Measurements from ENCODE around the gene ALK. TPM values are rescaled to one million over a fixed set of nuclear protein-coding genes. Genes with fewer than 3 reads are reported as not detected.

The ALK gene
- polyA plus RNA-seq, 2 of the 4 experiments (the other 2 are of a cell fraction) = not detected

DNA sequence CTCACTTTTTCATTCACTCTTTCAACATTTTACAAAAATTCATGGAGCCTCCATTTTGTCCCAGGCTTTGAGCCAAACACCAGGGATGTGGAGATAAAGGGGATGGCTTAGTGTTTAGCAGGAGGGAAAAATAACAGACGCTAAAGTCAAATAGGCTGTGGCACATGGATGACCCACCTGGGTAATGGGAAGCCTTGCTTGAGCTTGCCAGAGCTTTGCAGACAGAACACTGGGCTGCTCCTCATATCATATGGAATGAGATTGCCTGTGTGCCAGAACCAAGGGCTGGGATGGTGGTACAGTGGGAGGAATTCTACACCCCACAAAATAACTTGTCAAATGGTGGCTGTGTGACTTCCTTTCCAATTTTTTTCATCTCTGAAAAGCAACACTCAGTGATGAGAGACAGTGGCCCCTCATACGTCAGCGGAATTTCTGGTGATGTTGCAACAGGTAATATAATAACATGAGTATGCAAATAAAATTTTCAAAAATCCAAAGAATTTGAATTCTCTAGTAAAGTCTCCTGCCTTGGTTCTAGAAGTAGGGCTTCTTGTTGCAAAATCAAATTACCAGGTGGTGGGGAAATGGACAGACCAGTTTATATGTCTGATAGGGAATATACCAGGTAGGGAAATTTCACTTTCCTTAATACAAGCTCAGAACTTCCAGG is 553.3 kb downstream of the ALK start (continued):
- TF ChIP-seq, protein P1, sequence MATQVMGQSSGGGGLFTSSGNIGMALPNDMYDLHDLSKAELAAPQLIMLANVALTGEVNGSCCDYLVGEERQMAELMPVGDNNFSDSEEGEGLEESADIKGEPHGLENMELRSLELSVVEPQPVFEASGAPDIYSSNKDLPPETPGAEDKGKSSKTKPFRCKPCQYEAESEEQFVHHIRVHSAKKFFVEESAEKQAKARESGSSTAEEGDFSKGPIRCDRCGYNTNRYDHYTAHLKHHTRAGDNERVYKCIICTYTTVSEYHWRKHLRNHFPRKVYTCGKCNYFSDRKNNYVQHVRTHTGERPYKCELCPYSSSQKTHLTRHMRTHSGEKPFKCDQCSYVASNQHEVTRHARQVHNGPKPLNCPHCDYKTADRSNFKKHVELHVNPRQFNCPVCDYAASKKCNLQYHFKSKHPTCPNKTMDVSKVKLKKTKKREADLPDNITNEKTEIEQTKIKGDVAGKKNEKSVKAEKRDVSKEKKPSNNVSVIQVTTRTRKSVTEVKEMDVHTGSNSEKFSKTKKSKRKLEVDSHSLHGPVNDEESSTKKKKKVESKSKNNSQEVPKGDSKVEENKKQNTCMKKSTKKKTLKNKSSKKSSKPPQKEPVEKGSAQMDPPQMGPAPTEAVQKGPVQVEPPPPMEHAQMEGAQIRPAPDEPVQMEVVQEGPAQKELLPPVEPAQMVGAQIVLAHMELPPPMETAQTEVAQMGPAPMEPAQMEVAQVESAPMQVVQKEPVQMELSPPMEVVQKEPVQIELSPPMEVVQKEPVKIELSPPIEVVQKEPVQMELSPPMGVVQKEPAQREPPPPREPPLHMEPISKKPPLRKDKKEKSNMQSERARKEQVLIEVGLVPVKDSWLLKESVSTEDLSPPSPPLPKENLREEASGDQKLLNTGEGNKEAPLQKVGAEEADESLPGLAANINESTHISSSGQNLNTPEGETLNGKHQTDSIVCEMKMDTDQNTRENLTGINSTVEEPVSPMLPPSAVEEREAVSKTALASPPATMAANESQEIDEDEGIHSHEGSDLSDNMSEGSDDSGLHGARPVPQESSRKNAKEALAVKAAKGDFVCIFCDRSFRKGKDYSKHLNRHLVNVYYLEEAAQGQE (IDR thresholded peaks at IDR 0.05) = no peak
- TF ChIP-seq TFCP2L1 (CRISPR knock-in tag; IDR thresholded peaks at IDR 0.05) (no peak), GATA3 (IDR thresholded peaks at IDR 0.05; ENCODE audit: borderline replicate concordance) (no peak), RCOR1 (IDR thresholded peaks at IDR 0.05; ENCODE audit: low read depth, low read length) (no peak), HOXA7 (CRISPR knock-in tag; IDR thresholded peaks at IDR 0.05) (no peak), FOSL2 (IDR thresholded peaks at IDR 0.05) (no peak), FOSL2 (CRISPR knock-in tag; IDR thresholded peaks at IDR 0.05) (no peak), TP53 (CRISPR knock-in tag; IDR thresholded peaks at IDR 0.05) (no peak)

DNA sequence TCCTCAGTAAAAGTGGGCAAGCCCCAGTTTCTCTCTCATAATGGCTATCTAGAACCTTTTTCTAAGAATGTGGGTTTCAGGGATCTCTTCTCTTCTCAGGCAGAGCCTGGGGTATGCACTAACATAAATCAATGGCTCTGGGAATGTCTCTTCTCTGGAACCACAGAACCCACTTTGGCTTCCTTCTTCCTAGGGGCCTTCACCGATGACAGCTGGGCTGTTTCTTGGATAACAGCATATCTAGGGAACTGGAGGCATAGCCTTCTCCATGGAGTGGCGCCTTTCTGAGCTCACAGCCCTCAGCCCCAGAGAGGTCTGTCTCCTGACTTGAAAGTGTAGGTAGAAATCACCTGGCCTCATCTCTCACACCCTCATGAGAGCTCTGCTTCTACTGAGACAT is 558.3 kb downstream of the ALK start:
- Histone ChIP-seq H3K4me3 (no peak overlapping the region), H3K4me1 (no peaks in the 10 kb centered on the region), H3K27ac (no peak overlapping the region), H3K9me3 (no peaks in the 10 kb centered on the region), H3K4me2 (no peak overlapping the region)
- POLR2A ChIA-PET = no interaction called here
- DNase-seq (ENCODE audit: low read depth in 1 of 2, low spot score in 1 of 2) (no peak), ATAC-seq (no peak), FAIRE-seq (no peak)
- 0% methylated on average over 2 of the region's 2 CpGs for WGBS (ENCODE audit: missing lambda C conversion rate)
- CTCF ChIA-PET = interaction anchor here (0.6 kb wide), 1 partner anchor 284 kb away, joined by 3 read pairs; no protein-coding TSS in a partner anchor
- TF ChIP-seq MYC (IDR thresholded peaks at IDR 0.05; ENCODE audit: borderline replicate concordance, low read length) = no peak
- no peak for TF ChIP-seq ESRRA (IDR thresholded peaks at IDR 0.05; ENCODE audit: borderline replicate concordance, low read length)
- TF ChIP-seq RNF2 (IDR thresholded peaks at IDR 0.05; ENCODE audit: borderline replicate concordance, low read depth) = no peak
- TF ChIP-seq, protein P2, sequence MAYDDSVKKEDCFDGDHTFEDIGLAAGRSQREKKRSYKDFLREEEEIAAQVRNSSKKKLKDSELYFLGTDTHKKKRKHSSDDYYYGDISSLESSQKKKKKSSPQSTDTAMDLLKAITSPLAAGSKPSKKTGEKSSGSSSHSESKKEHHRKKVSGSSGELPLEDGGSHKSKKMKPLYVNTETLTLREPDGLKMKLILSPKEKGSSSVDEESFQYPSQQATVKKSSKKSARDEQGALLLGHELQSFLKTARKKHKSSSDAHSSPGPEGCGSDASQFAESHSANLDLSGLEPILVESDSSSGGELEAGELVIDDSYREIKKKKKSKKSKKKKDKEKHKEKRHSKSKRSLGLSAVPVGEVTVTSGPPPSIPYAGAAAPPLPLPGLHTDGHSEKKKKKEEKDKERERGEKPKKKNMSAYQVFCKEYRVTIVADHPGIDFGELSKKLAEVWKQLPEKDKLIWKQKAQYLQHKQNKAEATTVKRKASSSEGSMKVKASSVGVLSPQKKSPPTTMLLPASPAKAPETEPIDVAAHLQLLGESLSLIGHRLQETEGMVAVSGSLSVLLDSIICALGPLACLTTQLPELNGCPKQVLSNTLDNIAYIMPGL (CRISPR knock-in tag; IDR thresholded peaks at IDR 0.05; ENCODE audit: borderline replicate concordance) = no peak
- TF ChIP-seq HEYL (CRISPR knock-in tag; IDR thresholded peaks at IDR 0.05) = no peak
- no peak for TF ChIP-seq FOSB (CRISPR knock-in tag; IDR thresholded peaks at IDR 0.05)
- no peak for TF ChIP-seq CBX2 (IDR thresholded peaks at IDR 0.05; ENCODE audit: borderline replicate concordance, low read depth)
- TF ChIP-seq BHLHE40 (IDR thresholded peaks at IDR 0.05; ENCODE audit: low read depth, low read length) = no peak
- no peak for TF ChIP-seq HOXB13 (CRISPR knock-in tag; IDR thresholded peaks at IDR 0.05; ENCODE audit: low read depth)
- TF ChIP-seq, protein P3, sequence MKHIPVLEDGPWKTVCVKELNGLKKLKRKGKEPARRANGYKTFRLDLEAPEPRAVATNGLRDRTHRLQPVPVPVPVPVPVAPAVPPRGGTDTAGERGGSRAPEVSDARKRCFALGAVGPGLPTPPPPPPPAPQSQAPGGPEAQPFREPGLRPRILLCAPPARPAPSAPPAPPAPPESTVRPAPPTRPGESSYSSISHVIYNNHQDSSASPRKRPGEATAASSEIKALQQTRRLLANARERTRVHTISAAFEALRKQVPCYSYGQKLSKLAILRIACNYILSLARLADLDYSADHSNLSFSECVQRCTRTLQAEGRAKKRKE (CRISPR knock-in tag; IDR thresholded peaks at IDR 0.05; ENCODE audit: low read depth) = no peak
- TF ChIP-seq, protein P1 (IDR thresholded peaks at IDR 0.05) = no peak
- no peak for TF ChIP-seq POLR2A (IDR thresholded peaks at IDR 0.05; ENCODE audit: low read length)
- TF ChIP-seq POLR2AphosphoS2 (conservative IDR thresholded peaks at IDR 0.05; ENCODE audit: low read length) = no peak
- no peak for TF ChIP-seq RAD21 (conservative IDR thresholded peaks at IDR 0.05 in 1 of 2, IDR thresholded peaks at IDR 0.05 in 1 of 2)
- TF ChIP-seq, protein P4, sequence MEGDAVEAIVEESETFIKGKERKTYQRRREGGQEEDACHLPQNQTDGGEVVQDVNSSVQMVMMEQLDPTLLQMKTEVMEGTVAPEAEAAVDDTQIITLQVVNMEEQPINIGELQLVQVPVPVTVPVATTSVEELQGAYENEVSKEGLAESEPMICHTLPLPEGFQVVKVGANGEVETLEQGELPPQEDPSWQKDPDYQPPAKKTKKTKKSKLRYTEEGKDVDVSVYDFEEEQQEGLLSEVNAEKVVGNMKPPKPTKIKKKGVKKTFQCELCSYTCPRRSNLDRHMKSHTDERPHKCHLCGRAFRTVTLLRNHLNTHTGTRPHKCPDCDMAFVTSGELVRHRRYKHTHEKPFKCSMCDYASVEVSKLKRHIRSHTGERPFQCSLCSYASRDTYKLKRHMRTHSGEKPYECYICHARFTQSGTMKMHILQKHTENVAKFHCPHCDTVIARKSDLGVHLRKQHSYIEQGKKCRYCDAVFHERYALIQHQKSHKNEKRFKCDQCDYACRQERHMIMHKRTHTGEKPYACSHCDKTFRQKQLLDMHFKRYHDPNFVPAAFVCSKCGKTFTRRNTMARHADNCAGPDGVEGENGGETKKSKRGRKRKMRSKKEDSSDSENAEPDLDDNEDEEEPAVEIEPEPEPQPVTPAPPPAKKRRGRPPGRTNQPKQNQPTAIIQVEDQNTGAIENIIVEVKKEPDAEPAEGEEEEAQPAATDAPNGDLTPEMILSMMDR (IDR thresholded peaks at IDR 0.05) = no peak
- TF ChIP-seq HOXA7 (CRISPR knock-in tag; IDR thresholded peaks at IDR 0.05) = no peak
- TF ChIP-seq NR3C1 (IDR thresholded peaks at IDR 0.05) = no peak
- TF ChIP-seq TFCP2L1 (CRISPR knock-in tag; IDR thresholded peaks at IDR 0.05) = no peak

Measured in A549 (cell line).